ENCODE results near the gene SCRN2.

Gene SCRN2

DNA sequence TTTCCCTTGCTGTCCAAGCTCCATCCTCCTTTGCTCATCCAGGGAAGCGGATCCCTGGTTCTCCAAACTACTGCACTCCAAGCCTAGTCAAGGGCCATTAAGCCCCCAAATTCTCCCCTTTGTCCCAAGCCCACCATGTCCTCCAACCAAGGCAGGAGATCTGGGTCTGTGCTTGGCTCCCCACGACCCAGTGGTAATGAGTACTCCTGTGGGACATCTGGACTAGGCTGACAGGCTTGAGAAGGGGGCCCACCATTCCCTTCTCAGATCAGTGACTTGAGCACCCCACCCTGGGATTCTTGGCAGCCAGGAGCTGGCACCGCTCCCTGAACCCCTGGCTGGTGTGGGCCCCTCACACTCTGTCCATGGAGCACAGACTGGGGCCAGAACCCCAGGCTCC, 36.6 kb downstream of the SCRN2 start:
- DNase-seq (ENCODE audit: low read depth): no peak

DNA sequence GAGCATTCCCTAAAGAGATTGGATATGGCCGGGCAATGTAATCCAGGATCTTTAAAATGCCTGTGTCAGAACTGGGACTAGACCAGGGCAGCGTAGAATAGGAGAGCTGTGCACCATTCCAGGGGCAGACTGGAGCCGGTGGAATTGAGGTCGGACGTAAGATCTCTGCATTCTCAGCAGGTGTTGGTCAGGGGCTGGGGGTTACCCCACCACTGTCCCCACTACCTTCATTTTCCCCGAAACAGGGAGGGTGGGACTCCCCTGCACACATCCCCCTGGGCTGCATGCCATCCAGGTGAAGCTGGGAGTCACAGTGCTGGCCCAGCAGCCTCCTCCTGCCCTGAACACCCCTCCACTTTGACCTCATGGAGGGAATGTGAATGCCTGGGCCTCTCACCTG, 37.3 kb downstream of the SCRN2 start:
- DNase-seq (ENCODE audit: low read depth): no peak

DNA sequence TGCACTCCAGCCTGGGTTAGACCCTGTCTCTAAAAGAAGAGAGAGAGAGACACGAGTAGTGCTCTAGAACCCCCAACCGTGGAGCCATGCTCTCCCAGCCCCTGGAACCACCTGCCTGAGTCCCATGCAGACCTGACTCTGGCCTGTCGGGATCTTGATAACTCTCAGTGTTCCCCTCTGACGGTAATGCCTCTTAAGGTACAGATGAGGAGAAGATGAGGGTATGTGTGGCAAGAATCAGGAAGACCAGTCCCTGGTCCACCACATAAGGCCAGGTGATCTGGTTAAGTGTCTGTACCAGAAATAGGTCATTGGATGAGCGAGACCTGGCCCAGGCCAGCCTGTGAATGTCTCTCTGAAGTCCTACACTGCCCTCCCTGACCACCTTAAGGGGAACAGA, 37.9 kb downstream of the SCRN2 start:
- DNase-seq (ENCODE audit: low read depth): no peak

DNA sequence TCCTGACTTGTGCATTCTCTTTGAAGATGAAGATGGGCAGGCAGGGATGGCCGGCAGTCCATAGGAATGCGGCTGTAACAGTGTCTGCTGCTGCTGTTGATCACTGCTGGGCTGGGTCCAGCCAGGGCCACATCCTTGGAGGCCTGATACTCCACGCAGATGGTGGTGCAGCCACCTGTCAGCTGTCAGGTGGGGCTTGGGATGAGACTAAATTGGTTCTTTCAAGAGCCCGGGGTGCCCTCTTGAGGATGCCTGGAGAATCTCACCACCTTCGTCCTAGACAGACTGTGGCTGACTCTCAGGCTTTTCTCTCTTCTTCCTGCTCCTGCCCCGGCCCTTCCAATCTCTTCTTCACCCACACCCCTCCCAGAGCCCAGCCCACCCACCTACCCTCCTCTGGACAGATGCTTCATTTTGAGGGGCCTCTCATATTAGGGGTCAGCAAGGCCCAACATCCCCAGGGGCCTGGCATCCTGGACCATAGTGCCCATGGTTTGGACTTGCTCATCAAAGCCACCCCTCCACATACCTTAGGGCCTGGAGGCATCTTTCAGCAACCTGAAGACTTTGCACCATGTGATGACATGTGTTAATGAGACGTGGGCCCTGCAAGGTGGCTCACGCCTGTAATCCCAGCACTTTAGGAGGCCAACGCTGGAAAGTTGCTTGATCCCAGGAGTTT, 38.6 kb downstream of the SCRN2 start:
- DNase-seq (ENCODE audit: low read depth): no peak

DNA sequence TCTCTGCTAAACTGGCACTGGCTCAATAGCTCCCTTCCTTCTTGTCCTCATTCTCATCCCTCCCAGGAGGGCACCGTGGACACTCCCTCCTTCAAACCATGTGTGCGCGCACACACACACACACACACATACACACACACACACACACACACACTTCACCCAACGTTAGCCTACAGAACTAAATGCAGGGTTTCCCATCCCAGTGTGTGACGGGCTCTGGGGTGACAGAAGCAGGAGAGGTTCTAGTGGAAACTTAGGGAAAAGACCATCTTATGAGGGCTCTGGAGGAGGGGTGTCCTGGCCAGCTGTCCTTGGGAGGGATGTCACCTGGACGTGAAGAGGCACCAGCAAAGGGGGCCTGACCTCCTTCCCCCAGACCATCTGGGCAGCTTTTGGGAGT, 39.2 kb downstream of the SCRN2 start:
- DNase-seq (ENCODE audit: low read depth): no peak

DNA sequence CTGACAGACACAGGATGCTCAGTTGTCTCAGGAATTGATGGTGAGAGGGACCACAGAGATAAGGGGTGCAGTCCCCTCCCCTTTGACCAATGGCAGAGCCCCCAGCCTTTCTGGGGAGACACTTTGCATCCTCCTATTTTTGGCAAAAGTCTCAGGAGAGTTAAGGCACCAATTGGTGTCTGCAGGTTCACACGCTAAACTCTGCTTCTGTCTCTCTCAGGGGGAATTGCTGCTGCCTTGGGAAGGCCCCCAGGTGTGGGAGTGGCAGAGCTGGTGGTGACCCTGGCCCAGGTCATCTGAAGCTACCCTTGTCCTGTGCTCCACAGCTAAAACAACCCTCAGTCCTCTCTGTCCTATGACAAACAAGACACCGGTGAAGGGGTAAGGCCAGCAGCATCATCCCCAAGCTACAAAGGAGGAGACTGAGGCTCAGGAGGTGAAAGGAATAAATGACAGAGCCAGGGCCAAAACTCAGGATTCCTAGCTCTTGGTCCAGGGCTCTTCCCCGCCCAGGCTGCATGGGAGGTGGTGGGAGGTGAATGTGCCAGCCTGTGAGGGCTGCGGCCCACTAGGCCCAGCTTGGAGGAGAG, 39.8 kb downstream of the SCRN2 start:
- DNase-seq (ENCODE audit: low read depth): no peak

DNA sequence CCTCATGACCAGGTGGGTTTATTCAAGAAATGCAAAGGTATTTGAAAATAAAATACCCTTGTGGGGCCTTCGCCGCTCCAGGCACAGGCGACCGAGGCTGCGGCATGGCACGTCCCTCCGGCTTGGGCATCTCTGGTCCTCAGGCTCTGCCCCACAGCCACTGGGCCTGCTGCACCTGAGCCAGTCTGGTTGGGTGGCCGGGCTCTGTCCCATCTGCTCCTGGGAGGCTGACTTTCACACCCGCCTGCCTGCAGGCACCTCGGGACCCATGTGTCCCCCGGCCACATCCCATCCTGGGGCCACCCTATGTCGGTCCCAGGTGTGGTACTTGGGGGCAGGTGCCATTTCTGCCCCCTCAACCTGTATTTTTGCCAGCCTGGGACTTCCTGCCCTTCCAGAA, 40.4 kb downstream of the SCRN2 start:
- no peak for DNase-seq (ENCODE audit: low read depth)

DNA sequence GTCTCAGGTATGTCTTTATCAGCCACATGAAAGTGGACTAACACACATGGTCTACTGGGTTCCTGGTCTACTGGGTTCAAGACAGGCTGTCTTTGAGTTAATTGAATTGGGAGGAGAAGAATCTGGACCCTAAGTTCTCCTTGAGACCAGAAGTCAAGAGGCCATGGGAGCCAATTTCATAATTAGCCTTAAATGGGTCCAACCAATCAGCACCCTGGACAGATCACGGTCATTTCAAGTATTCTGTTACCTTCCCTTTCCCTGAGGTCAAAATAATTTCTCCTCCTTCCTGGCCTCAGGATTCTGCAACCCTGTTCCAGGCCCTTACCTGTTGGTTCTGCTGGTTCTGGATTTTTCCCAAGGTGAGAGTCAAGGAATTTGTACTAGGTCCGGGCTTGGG, 43.3 kb downstream of the SCRN2 start:
- DNase-seq (ENCODE audit: low read depth): no peak

DNA sequence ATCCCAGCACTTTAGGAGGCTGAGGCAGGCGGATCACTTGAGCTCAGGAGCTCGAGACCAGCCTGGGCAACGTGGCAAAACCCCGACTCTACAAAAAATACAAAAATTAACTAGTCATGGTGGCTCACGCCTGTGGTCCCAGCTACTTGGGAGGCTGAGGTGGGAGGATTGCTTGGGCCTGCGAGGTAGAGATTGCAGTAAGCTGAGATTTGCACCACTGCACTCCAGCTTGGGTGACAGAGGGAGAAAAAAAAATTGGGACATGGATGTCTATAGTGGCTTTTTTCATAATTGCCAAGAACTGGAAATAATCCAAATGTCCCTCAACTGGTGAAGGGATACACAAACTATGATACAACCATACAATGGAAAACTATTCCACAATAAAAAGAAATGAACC, 48.1 kb downstream of the SCRN2 start:
- DNase-seq (ENCODE audit: low read depth): no peak

DNA sequence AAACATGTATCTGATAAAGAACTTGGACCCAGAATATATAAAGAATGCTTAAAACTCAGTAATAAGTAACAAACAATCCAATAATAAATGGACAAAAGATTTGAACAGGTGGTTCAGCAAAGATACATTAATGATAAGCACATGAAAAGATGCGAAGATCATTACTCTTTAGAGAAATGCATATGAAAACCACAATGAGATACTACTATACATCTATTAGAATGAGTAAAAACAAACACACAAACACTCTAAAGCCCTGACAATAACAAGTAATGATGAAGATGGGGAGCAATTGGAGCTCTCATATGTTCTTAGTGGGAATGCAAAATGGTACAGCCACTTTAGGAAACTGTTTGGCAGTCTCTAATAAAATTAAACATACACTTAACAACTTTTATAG, 48.6 kb downstream of the SCRN2 start:
- DNase-seq (ENCODE audit: low read depth): no peak

DNA sequence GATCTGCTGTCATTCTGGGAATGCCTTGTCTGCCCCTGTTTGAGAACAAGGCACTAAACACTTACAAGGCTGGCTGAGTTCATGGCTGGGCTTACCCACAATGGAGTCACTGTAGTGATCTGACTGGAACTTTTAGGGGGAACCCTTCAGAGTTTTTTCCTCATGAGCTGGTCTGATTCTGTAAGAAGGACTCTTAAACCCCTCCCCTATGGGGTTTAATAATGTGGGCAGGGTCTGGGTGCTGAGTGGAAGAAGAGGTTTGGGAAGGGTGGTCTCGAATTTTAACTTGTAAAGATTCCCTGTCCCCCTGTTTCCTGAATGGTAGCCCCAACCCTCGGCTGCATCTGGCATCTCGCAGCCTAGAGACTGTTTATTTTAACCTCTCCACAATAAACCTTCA, 50.0 kb downstream of the SCRN2 start:
- DNase-seq (ENCODE audit: low read depth): no peak

DNA sequence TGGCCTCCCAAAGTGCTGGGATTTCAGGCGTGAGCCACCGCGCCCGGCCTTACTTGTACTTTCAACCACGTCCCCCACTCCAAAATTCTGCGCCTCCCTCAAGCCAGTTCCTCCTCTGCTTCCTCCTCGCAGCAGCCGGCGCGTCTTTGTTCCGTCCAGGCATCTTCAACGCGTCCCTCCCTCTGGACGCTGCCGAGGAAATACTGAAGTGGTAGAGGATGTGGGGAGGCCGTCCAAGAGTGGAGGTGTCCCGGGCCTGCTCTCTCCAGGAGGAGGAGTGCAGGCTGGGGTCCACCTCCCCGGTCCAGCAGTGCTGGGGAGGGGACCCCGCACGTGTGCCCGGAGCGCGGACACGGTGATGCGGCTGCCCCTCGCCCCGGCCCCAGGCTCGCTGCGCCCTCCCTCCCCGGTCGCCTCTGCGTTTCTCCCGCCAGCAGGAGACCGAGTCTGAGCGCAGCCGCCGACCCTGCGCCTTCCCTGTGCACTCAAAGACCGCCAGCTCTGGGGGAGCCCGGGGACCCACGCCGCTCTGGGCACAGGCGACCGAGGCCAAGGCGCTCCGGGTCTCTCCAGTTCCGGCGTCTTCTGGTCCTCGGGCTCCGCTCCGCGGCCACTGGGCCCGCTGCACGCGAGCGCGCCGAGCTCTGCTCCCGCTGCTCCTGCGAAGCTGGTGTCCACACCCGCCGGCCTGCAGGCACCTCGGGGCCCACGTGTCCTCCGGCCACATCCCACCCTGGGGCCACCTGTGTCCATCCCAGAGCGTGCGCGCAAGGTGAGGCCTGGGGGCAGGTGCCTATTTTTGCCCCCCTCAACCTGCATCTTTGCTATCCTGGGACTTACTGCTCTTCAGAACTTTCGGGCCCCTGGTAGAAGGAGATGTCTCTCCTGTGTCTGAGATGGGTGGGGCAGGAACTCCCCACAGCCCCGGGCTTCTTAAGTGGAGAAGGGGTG, 51.2 kb downstream of the SCRN2 start:
- DNase-seq (ENCODE audit: low read depth): no peak

All from T-helper 22 cell (primary cell).